GM23338 (cell line): ENCODE data around the gene C5orf22. TPM values are rescaled to one million over a fixed set of nuclear protein-coding genes. Genes with fewer than 3 reads are reported as not detected.

Experiments used
- ATAC-seq: fragments of 200-7000 bp; cut with Tn5 transposase; 3 replicates; pipeline ENCODE4 v1.9.1; 2020
- DNase-seq: peaks from one replicate; pipeline ENCODE4 v3.0.0-alpha.2; 2015; ENCODE audit warnings: low spot score
- H2AFZ ChIP-seq: fragments of 200-600 bp; sonication (generic); 2 replicates; pipeline ENCODE4 v1.8.0; 2016; ENCODE audit warnings: antibody characterized with exemption, mild to moderate bottlenecking, moderate library complexity
- H3F3A ChIP-seq: fragments of 200-600 bp; sonication (generic); replicated peaks from 2 replicates; pipeline ENCODE4 v1.8.0; 2017; ENCODE audit warnings: antibody characterized with exemption, mixed run types, low read depth
- H3K27ac ChIP-seq: fragments of 200-600 bp; sonication (generic); 2 replicates; pipeline ENCODE4 v1.6.1; 2016; ENCODE audit warnings: low read depth
- H3K27me3 ChIP-seq: fragments of 200-600 bp; sonication (generic); 2 replicates; pipeline ENCODE4 v1.8.0; 2016; ENCODE audit warnings: mild to moderate bottlenecking, mixed run types, moderate library complexity; ENCODE audit not compliant: insufficient read depth
- H3K36me3 ChIP-seq: fragments of 200-600 bp; sonication (generic); 2 replicates; pipeline ENCODE4 v1.8.0; 2016; ENCODE audit warnings: mild to moderate bottlenecking; ENCODE audit not compliant: insufficient read depth
- H3K4me1 ChIP-seq: fragments of 200-600 bp; sonication (generic); 2 replicates; pipeline ENCODE4 v1.8.0; 2016; ENCODE audit warnings: mild to moderate bottlenecking, moderate library complexity; ENCODE audit not compliant: insufficient read depth
- H3K4me2 ChIP-seq: fragments of 200-600 bp; sonication (generic); 2 replicates; pipeline ENCODE4 v1.7.1; 2017; ENCODE audit warnings: mixed run types
- H3K4me3 ChIP-seq: fragments of 200-600 bp; sonication (generic); 2 replicates; pipeline ENCODE4 v1.6.1; 2016; ENCODE audit warnings: mixed run types
- H3K79me2 ChIP-seq: fragments of 200-600 bp; sonication (generic); replicated peaks from 2 replicates; pipeline ENCODE4 v1.8.0; 2017; ENCODE audit warnings: mild to moderate bottlenecking; ENCODE audit not compliant: insufficient read depth
- H3K9me2 ChIP-seq: fragments of 200-600 bp; sonication (generic); 2 replicates; pipeline ENCODE4 v1.8.0; 2017; ENCODE audit not compliant: insufficient read depth
- H4K20me1 ChIP-seq: fragments of 200-600 bp; sonication (generic); replicated peaks from 2 replicates; pipeline ENCODE4 v1.8.0; 2017; ENCODE audit warnings: mild to moderate bottlenecking; ENCODE audit not compliant: insufficient read depth
- H3K27ac Mint-ChIP-seq: 2 replicates; pipeline ENCODE4 v1.8.0; 2020; ENCODE audit warnings: inconsistent platforms, mild to moderate bottlenecking, moderate library complexity, mixed read lengths
- H3K27me3 Mint-ChIP-seq: 3 replicates; pipeline ENCODE4 v1.8.0; 2022; ENCODE audit warnings: low read depth, mild to moderate bottlenecking, moderate library complexity, mixed read lengths, inconsistent platforms; ENCODE audit not compliant: insufficient read depth, poor library complexity
- H3K36me3 Mint-ChIP-seq: 3 replicates; pipeline ENCODE4 v1.8.0; 2021; ENCODE audit warnings: low read depth, mild to moderate bottlenecking, inconsistent platforms, moderate library complexity, mixed read lengths
- H3K4me1 Mint-ChIP-seq: 3 replicates; pipeline ENCODE4 v1.8.0; 2020; ENCODE audit warnings: mild to moderate bottlenecking, inconsistent platforms, mixed read lengths
- H3K4me3 Mint-ChIP-seq: 3 replicates; pipeline ENCODE4 v1.8.0; 2021; ENCODE audit warnings: moderate library complexity, mild to moderate bottlenecking, inconsistent platforms, mixed read lengths
- H3K9me3 Mint-ChIP-seq: 3 replicates; pipeline ENCODE4 v1.8.0; 2020; ENCODE audit warnings: moderate library complexity, mild to moderate bottlenecking, inconsistent platforms, mixed read lengths
- CREB1 ChIP-seq: fragments of 250-450 bp; sonication (Bioruptor Pico); IDR thresholded peaks from 2 replicates; pipeline ENCODE4 v1.5.0; 2020; ENCODE audit warnings: low read depth, mild to moderate bottlenecking, moderate library complexity
- EZH2 ChIP-seq: fragments of 200-600 bp; sonication (generic); IDR thresholded peaks from one replicate; pipeline ENCODE4 v1.8.0; 2017; ENCODE audit warnings: antibody characterized with exemption, mild to moderate bottlenecking, low read depth; ENCODE audit not compliant: unreplicated experiment
- EZH2phosphoT487 ChIP-seq: fragments of 200-600 bp; sonication (generic); IDR thresholded peaks from one replicate; pipeline ENCODE4 v1.8.1; 2018; ENCODE audit warnings: antibody characterized with exemption; ENCODE audit not compliant: unreplicated experiment
- NANOG ChIP-seq: IDR thresholded peaks from 2 replicates; pipeline ENCODE4 v1.6.1; 2016; ENCODE audit warnings: antibody characterized with exemption, borderline replicate concordance
- ZNF114 ChIP-seq: fragments of 250-450 bp; sonication (Bioruptor Pico); IDR thresholded peaks from 2 replicates; pipeline ENCODE4 v1.5.0; 2020; ENCODE audit warnings: mild to moderate bottlenecking, moderate library complexity
- ZNF331 ChIP-seq: fragments of 250-450 bp; sonication (Bioruptor Pico); IDR thresholded peaks from 2 replicates; pipeline ENCODE4 v1.5.0; 2020; ENCODE audit warnings: low read depth, mild to moderate bottlenecking, moderate library complexity
- polyA plus RNA-seq: library from polyadenylated mRNA; unstranded; fragments of >200 nt; fragmentation: Nextera tagmentation; extraction: Ambion mirVana; gene quantifications from 2 replicates; pipeline ENCODE4 v1.2.1, GENCODE V29; 2016
- total RNA-seq: library from RNA; depleted of rRNA; stranded (reverse); fragments of >200 nt; shearing (Covaris generic); gene quantifications from 2 replicates; pipeline ENCODE4 v1.2.3, GENCODE V29; 2014
- TF ChIP-seq, protein P1 (sequence below): IDR thresholded peaks from one replicate; pipeline ENCODE4 v1.6.1; 2018; ENCODE audit warnings: antibody characterized with exemption; ENCODE audit not compliant: unreplicated experiment
- TF ChIP-seq, protein P2 (sequence below): IDR thresholded peaks from 2 replicates; pipeline ENCODE4 v1.6.1; 2016; ENCODE audit warnings: antibody characterized with exemption

Gene C5orf22
- total and polyA plus RNA-seq, 2 experiments from 2014 or later = 13.6 to 30.9 TPM

DNA sequence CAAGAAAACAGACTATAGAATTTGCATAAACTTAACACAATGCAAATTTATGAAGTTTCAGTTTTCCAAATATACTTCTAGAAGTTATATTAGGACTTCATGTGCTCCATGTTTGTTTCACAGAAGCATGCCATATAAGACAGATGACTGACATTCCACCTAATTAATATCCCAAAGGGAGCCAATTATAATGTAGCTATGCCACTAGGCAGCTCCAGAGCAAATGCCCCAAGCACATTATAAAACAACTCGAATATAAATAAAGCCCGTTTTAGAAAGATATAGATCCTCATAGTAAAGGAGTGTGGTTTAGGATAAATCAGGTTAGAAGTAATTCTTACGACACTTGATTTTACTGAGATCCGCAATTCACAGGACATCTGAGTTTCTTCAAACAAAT lies 9.1 kb upstream of the C5orf22 start (continued):
- TF ChIP-seq, protein P1, sequence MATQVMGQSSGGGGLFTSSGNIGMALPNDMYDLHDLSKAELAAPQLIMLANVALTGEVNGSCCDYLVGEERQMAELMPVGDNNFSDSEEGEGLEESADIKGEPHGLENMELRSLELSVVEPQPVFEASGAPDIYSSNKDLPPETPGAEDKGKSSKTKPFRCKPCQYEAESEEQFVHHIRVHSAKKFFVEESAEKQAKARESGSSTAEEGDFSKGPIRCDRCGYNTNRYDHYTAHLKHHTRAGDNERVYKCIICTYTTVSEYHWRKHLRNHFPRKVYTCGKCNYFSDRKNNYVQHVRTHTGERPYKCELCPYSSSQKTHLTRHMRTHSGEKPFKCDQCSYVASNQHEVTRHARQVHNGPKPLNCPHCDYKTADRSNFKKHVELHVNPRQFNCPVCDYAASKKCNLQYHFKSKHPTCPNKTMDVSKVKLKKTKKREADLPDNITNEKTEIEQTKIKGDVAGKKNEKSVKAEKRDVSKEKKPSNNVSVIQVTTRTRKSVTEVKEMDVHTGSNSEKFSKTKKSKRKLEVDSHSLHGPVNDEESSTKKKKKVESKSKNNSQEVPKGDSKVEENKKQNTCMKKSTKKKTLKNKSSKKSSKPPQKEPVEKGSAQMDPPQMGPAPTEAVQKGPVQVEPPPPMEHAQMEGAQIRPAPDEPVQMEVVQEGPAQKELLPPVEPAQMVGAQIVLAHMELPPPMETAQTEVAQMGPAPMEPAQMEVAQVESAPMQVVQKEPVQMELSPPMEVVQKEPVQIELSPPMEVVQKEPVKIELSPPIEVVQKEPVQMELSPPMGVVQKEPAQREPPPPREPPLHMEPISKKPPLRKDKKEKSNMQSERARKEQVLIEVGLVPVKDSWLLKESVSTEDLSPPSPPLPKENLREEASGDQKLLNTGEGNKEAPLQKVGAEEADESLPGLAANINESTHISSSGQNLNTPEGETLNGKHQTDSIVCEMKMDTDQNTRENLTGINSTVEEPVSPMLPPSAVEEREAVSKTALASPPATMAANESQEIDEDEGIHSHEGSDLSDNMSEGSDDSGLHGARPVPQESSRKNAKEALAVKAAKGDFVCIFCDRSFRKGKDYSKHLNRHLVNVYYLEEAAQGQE = no peak
- no peak for TF ChIP-seq ZNF114 (CRISPR knock-in tag)
- TF ChIP-seq EZH2 = no peak
- no peak for TF ChIP-seq CREB1
- TF ChIP-seq, protein P2, sequence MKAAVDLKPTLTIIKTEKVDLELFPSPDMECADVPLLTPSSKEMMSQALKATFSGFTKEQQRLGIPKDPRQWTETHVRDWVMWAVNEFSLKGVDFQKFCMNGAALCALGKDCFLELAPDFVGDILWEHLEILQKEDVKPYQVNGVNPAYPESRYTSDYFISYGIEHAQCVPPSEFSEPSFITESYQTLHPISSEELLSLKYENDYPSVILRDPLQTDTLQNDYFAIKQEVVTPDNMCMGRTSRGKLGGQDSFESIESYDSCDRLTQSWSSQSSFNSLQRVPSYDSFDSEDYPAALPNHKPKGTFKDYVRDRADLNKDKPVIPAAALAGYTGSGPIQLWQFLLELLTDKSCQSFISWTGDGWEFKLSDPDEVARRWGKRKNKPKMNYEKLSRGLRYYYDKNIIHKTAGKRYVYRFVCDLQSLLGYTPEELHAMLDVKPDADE = no peak

DNA sequence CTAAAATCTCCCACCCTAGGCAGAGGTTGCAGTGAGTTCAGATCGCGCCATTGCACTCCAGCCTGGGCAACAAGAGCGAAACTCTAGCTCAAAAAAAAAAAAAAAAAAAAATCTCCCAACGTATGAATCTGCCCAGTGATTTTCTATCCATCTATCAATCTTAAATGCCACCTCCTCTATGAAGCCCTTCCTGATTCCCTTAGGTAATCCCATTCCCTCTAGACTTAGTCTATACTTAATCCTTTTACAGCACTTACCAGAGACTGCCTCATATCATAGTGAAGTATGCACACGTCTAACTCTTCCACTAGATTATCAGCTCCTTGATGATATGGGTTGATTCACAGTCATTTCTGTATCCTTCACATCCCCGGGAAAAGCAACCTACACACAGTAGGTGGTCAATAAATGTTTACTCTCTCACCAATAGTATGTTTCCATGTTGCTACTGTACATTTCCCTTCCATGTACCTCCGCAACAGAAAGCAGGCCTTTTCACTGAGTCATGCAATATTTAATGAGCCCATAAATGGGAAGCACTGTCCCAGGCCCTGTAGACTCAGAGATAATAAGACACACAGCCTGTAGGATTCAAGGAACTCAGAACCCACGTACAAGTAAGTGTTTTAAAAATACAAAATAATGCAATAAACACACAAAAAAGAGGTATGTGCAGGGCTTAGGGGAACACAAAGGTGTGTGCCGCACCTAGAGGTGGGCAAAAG lies 1.4 kb upstream of the C5orf22 start:
- ATAC-seq = no peak
- DNase-seq = no peak
- no peaks in the 10 kb centered on the region for H3K9me3 Mint-ChIP-seq
- Histone ChIP-seq H3K9me2 (no peaks in the 10 kb centered on the region), H3K27ac (no peak overlapping the region), H3K27me3 (no peaks in the 10 kb centered on the region), H3K4me1 (peaks cover 12% of the 10 kb centered on the region; the same call in 1 of the 2 replicates), H4K20me1 (no peaks in the 10 kb centered on the region; the same call in none of the 2 replicates), H3K4me3 (peak overlapping the region; percentile 78), H2AFZ (no peak overlapping the region), H3K79me2 (peaks cover 55% of the 10 kb centered on the region), H3K36me3 (peaks cover 28% of the 10 kb centered on the region), H3K4me2 (peak overlapping the region; percentile 80), H3F3A (0 out of 2 replicates have a peak, but pooled peaks cover 3% of the 10 kb centered on the region)
- H3K4me1 Mint-ChIP-seq = peaks cover 19% of the 10 kb centered on the region
- H3K27ac Mint-ChIP-seq = no peak overlapping the region
- H3K36me3 Mint-ChIP-seq = peaks cover 65% of the 10 kb centered on the region
- H3K27me3 Mint-ChIP-seq = peaks cover 11% of the 10 kb centered on the region
- peak overlapping the region; percentile 100 for H3K4me3 Mint-ChIP-seq
- TF ChIP-seq, protein P2 = no peak
- TF ChIP-seq EZH2phosphoT487 = no peak
- TF ChIP-seq, protein P1 = no peak
- no peak for TF ChIP-seq NANOG
- TF ChIP-seq ZNF331 (CRISPR knock-in tag) = no peak
